H1 (cell line): ENCODE results near the gene IGLON5. TPM values are rescaled to one million over a fixed set of nuclear protein-coding genes. Genes with fewer than 3 reads are reported as not detected.

ENCODE experiments used
- CTCF ChIA-PET: fragments of 300-600 bp; sonication (Branson Sonifier 250); formaldehyde crosslinking; loops from one replicate; lab custom pipeline; 2021; ENCODE audit not compliant: partially characterized antibody; lab: Charles Lee
- POLR2A ChIA-PET: fragments of 300-600 bp; sonication (Branson Sonifier 250); formaldehyde crosslinking; loops from one replicate; lab custom pipeline; 2021; ENCODE audit warnings: inconsistent platforms; ENCODE audit not compliant: partially characterized antibody; lab: Charles Lee
- DNase-seq, 2 experiments: peaks; one replicate each; pipeline versions ENCODE4 v3.0.0 to v3.0.0-alpha.2; 2010 to 2022; ENCODE audit warnings: low spot score in 2 of 2, low read depth in 1 of 2, mixed read lengths in 1 of 2
- FAIRE-seq: peaks from 2 replicates; lab custom pipeline; 2011; peaks lifted over from hg19 to GRCh38; lab: Jason Lieb, UNC
- H2AFZ ChIP-seq: 2 replicates; pipeline ENCODE4 v1.8.1; 2012; ENCODE audit warnings: low read length, inconsistent platforms
- H2AK5ac ChIP-seq: 2 replicates; pipeline ENCODE4 v1.6.1; 2013; ENCODE audit warnings: low read depth, low read length
- H2BK120ac ChIP-seq: replicated peaks from 2 replicates; pipeline ENCODE3; 2013; ENCODE audit warnings: low read depth, low read length, inconsistent platforms
- H2BK12ac ChIP-seq: 2 replicates; pipeline ENCODE4 v1.6.1; 2013; ENCODE audit warnings: low read depth, low read length
- H2BK15ac ChIP-seq: 2 replicates; pipeline ENCODE4 v1.6.1; 2013; ENCODE audit warnings: low read length
- H2BK20ac ChIP-seq: 2 replicates; pipeline ENCODE4 v1.6.1; 2013; ENCODE audit warnings: low read length
- H2BK5ac ChIP-seq: 2 replicates; pipeline ENCODE4 v1.6.1; 2013; ENCODE audit warnings: low read depth, low read length
- H3K14ac ChIP-seq: 2 replicates; pipeline ENCODE4 v1.6.1; 2013; ENCODE audit warnings: inconsistent platforms; ENCODE audit not compliant: insufficient read length
- H3K18ac ChIP-seq: 2 replicates; pipeline ENCODE4 v1.6.1; 2013; ENCODE audit warnings: low read length; ENCODE audit errors: extremely low read depth
- H3K23ac ChIP-seq: 2 replicates; pipeline ENCODE4 v1.6.1; 2013; ENCODE audit warnings: inconsistent platforms; ENCODE audit not compliant: insufficient read length
- H3K23me2 ChIP-seq: 2 replicates; pipeline ENCODE4 v1.6.1; 2013; ENCODE audit warnings: low read depth, low read length
- H3K27ac ChIP-seq: 2 replicates; pipeline ENCODE4 v1.6.1; 2011; ENCODE audit warnings: low read depth, low read length, inconsistent platforms
- H3K27me3 ChIP-seq, 4 experiments: replicated peaks in 1 of 4; 1 replicate in 1 of 4; 2 replicates in 3 of 4; pipeline versions ENCODE4 v1.6.1 to v1.8.1; 2011 to 2013; ENCODE audit warnings: low read length in 3 of 4, mild to moderate bottlenecking in 3 of 4, inconsistent platforms in 2 of 4, mixed read lengths in 2 of 4, moderate library complexity in 1 of 4; ENCODE audit not compliant: control insufficient read depth in 3 of 4, insufficient read depth in 3 of 4; ENCODE audit errors: extremely low read depth in 1 of 4
- H3K36me3 ChIP-seq, 4 experiments: 2 replicates each; pipeline versions ENCODE4 v1.6.1 to v1.8.1; 2011 to 2013; ENCODE audit warnings: mild to moderate bottlenecking in 4 of 4, low read length in 3 of 4, moderate library complexity in 2 of 4, control low read depth in 1 of 4, inconsistent platforms in 1 of 4; ENCODE audit not compliant: insufficient read depth in 4 of 4, control insufficient read depth in 2 of 4
- H3K4ac ChIP-seq: replicated peaks from 2 replicates; pipeline ENCODE3; 2013; ENCODE audit warnings: low read length, low read depth, mixed read lengths, inconsistent platforms; ENCODE audit not compliant: insufficient read length
- H3K4me1 ChIP-seq, 4 experiments: replicated peaks in 1 of 4; 1 replicate in 1 of 4; 2 replicates in 3 of 4; pipeline versions ENCODE4 v1.6.1 to v1.8.1; 2011 to 2013; ENCODE audit warnings: low read length in 3 of 4, inconsistent platforms in 2 of 4, mixed read lengths in 1 of 4; ENCODE audit not compliant: insufficient read depth in 4 of 4, control insufficient read depth in 3 of 4
- H3K4me2 ChIP-seq, 2 experiments: 2 replicates each; pipeline versions ENCODE4 v1.6.1 to v1.8.1; 2011 to 2013; ENCODE audit warnings: low read depth in 2 of 2, low read length in 2 of 2, control low read depth in 1 of 2, inconsistent platforms in 1 of 2, mild to moderate bottlenecking in 1 of 2; ENCODE audit not compliant: insufficient read depth in 1 of 2
- H3K4me3 ChIP-seq, 4 experiments: fragments of 200-600, 300-600 bp in 1 of 4; sonication (generic), shearing (Covaris generic), sonication (Bioruptor Twin) in 1 of 4; 2 replicates each; pipeline versions ENCODE4 v1.5.1 to v1.8.1; 2011 to 2016; ENCODE audit warnings: low read length in 4 of 4, low read depth in 3 of 4, control low read depth in 2 of 4, inconsistent platforms in 2 of 4, mild to moderate bottlenecking in 2 of 4, mixed read lengths in 1 of 4, moderate library complexity in 1 of 4; ENCODE audit not compliant: insufficient read depth in 2 of 4; ENCODE audit errors: extremely low read depth in 1 of 4
- H3K56ac ChIP-seq: replicated peaks from 2 replicates; pipeline ENCODE3; 2013; ENCODE audit warnings: low read depth, mild to moderate bottlenecking, mixed read lengths, low read length, inconsistent platforms; ENCODE audit not compliant: insufficient read length
- H3K79me1 ChIP-seq: 2 replicates; pipeline ENCODE4 v1.6.1; 2013; ENCODE audit warnings: low read depth, low read length, control low read depth
- H3K79me2 ChIP-seq, 2 experiments: 2 replicates each; pipeline versions ENCODE4 v1.6.1 to v1.8.1; 2012 to 2013; ENCODE audit warnings: low read length in 2 of 2, mild to moderate bottlenecking in 2 of 2, inconsistent platforms in 1 of 2; ENCODE audit not compliant: insufficient read depth in 2 of 2, control insufficient read depth in 1 of 2
- H3K9ac ChIP-seq, 4 experiments: replicated peaks in 1 of 4; 1 replicate in 1 of 4; 2 replicates in 3 of 4; pipeline versions ENCODE4 v1.6.1 to v1.8.1; 2011 to 2013; ENCODE audit warnings: low read depth in 3 of 4, low read length in 3 of 4, control low read depth in 2 of 4, mild to moderate bottlenecking in 2 of 4, moderate library complexity in 2 of 4, inconsistent platforms in 1 of 4; ENCODE audit errors: extremely low read depth in 1 of 4
- H3K9me3 ChIP-seq, 2 experiments: 2 replicates each; pipeline versions ENCODE4 v1.6.1 to v1.8.1; 2012 to 2013; ENCODE audit warnings: mild to moderate bottlenecking in 2 of 2, moderate library complexity in 2 of 2, control low read depth in 1 of 2, inconsistent platforms in 1 of 2, low read depth in 1 of 2, low read length in 1 of 2, mixed read lengths in 1 of 2; ENCODE audit not compliant: insufficient read depth in 2 of 2
- H4K20me1 ChIP-seq, 2 experiments: replicated peaks in 1 of 2; 2 replicates each; pipeline versions ENCODE3 to v1.8.1; 2011 to 2013; ENCODE audit warnings: inconsistent platforms in 2 of 2, low read length in 2 of 2, mild to moderate bottlenecking in 1 of 2; ENCODE audit not compliant: insufficient read depth in 2 of 2, control insufficient read depth in 1 of 2
- H4K5ac ChIP-seq: 2 replicates; pipeline ENCODE4 v1.6.1; 2013; ENCODE audit warnings: low read length, low read depth, mixed read lengths, inconsistent platforms; ENCODE audit not compliant: insufficient read length
- H4K8ac ChIP-seq: 2 replicates; pipeline ENCODE4 v1.8.0; 2013; ENCODE audit warnings: mild to moderate bottlenecking, moderate library complexity, low read length, inconsistent platforms; ENCODE audit not compliant: insufficient read depth; ENCODE audit errors: extremely low read depth
- H4K91ac ChIP-seq: replicated peaks from 2 replicates; pipeline ENCODE3; 2013; ENCODE audit warnings: low read length, mixed read lengths, inconsistent platforms; ENCODE audit not compliant: insufficient read length
- ASH2L ChIP-seq: fragments of 200-600, 300-600 bp; sonication (generic); IDR thresholded peaks from one replicate; pipeline ENCODE4 v1.7.1; 2017; ENCODE audit warnings: low read length
- E2F6 ChIP-seq: IDR thresholded peaks from 2 replicates; pipeline ENCODE4 v1.6.1; 2012; ENCODE audit warnings: inconsistent platforms
- NANOG ChIP-seq: IDR thresholded peaks from 2 replicates; pipeline ENCODE4 v1.6.1; 2011; ENCODE audit warnings: low read length, low read depth, mild to moderate bottlenecking, inconsistent platforms; ENCODE audit not compliant: insufficient read depth, poor library complexity, severe bottlenecking
- RBBP5 ChIP-seq: IDR thresholded peaks from 2 replicates; pipeline ENCODE4 v1.7.1; 2012; ENCODE audit warnings: low read depth, mild to moderate bottlenecking, inconsistent platforms, low read length, moderate library complexity, borderline replicate concordance
- WGBS, 2 experiments: shearing (Covaris generic) in 1 of 2; methylation state at CpG; one replicate each; pipeline versions ENCODE4 v1.1.6 to v1.1.7; 2013 to 2015; ENCODE audit warnings: low lambda C conversion rate in 2 of 2, mixed read lengths in 2 of 2, inconsistent platforms in 1 of 2, low coverage in 1 of 2, missing lambda C conversion rate in 1 of 2; ENCODE audit not compliant: insufficient replicate concordance in 2 of 2, insufficient coverage in 1 of 2, insufficient read length in 1 of 2; ENCODE audit errors: extremely low coverage in 1 of 2, missing lambda C conversion rate in 1 of 2; 5-methylcytosine and 5-hydroxymethylcytosine counted together
- polyA plus RNA-seq, 7 experiments: library from polyadenylated mRNA; depleted of rRNA in 3 of 7; stranded (reverse) in 5 of 7; unstranded in 2 of 7; fragments of >200 nt in 5 of 7; fragments of 200-250 nt in 2 of 7; gene quantifications; 1 replicate in 5 of 7; 2 replicates in 1 of 7; 4 replicates in 1 of 7; pipeline versions ENCODE4 v1.2.1 to v1.2.3, GENCODE V29; 2011 to 2013; ENCODE audit warnings: missing spikeins in 2 of 7, mixed read lengths in 2 of 7
- total RNA-seq: library from RNA; stranded (reverse); fragmentation: NEBNext Ultra II Directional; extraction: Animal tissue kit (Norgen Biotek cat#: 25700); gene quantifications from 2 replicates; pipeline ENCODE4 v1.2.1, GENCODE V29; 2021

IGLON5 gene
- total and polyA plus RNA-seq, 2 of the 8 experiments (the other 6 are each of a cell fraction or from before 2014, with no cell fraction given), result 31.8 to 34.6 TPM

GRCh38 chr19:51341976-51342580 lies 30.6 kb downstream of the IGLON5 start, which contains the start of gene VSIG10L:
TSS of gene VSIG10L (minus strand) at chr19:51342139. CDS start at chr19:51342124, 15 bp downstream.
- Histone ChIP-seq H2BK20ac (peak within 1 kb of the TSS; percentile 95; the same call in 1 of the 2 replicates), H3K79me2 (no peaks in the 10 kb centered on the region), H3K23me2 (peaks cover 13% of the 10 kb centered on the region), H2AFZ (no peak within 1 kb of the TSS), H3K4me3 (peak within 1 kb of the TSS in 1 of 4 experiments; percentile 72; a peak in 2 of 8 replicates), H3K9me3 (no peaks in the 10 kb centered on the region), H4K8ac (no peak within 1 kb of the TSS; the same call in 1 of the 2 replicates), H4K5ac (no peak within 1 kb of the TSS), H2BK12ac (peak within 1 kb of the TSS; percentile 94; the same call in 1 of the 2 replicates), H2AK5ac (peak within 1 kb of the TSS; percentile 93; the same call in 1 of the 2 replicates), H3K4me1 (peaks cover 0 to 20% (median 16%) of the 10 kb centered on the region in 4 experiments; a peak in 6 of 7 replicates), H3K18ac (peak within 1 kb of the TSS; percentile 78; the same call in 1 of the 2 replicates), H3K27ac (no peak within 1 kb of the TSS), H3K27me3 (peaks cover 0 to 18% (median 11%) of the 10 kb centered on the region in 4 experiments; a peak in 5 of 7 replicates), H3K14ac (no peak within 1 kb of the TSS), H3K9ac (no peak within 1 kb of the TSS), H3K4ac (no peak within 1 kb of the TSS), H3K56ac (no peak within 1 kb of the TSS), H3K36me3 (no peaks in the 10 kb centered on the region; a peak in 1 of 8 replicates), H3K79me1 (no peaks in the 10 kb centered on the region), H2BK15ac (peak within 1 kb of the TSS; percentile 99; the same call in 1 of the 2 replicates), H4K20me1 (no peaks in the 10 kb centered on the region), H3K4me2 (peak within 1 kb of the TSS; percentile 65 to 83), H3K23ac (no peak within 1 kb of the TSS), H2BK5ac (peak within 1 kb of the TSS; percentile 63; the same call in 1 of the 2 replicates), H4K91ac (peak within 1 kb of the TSS; percentile 80), H2BK120ac (peak within 1 kb of the TSS; percentile 33)
- FAIRE-seq (no peak), DNase-seq (no peak)
- no peak for TF ChIP-seq E2F6
- TF ChIP-seq NANOG, result no peak
- TF ChIP-seq ASH2L, result no peak
- TF ChIP-seq RBBP5, result no peak
- ChIA-PET CTCF (interaction anchor here (0.7 to 4.9 kb wide), 14 partner anchors 12 to 184 kb away, joined by 3 to 42 read pairs (median 4); partner anchors contain the start of gene CLDND2), POLR2A (interaction anchor here (0.8 to 3.9 kb wide), 8 partner anchors 9 to 79 kb away, joined by 3 to 19 read pairs (median 6); partner anchors contain the start of genes C19orf84 and ETFB)
- WGBS, 2 experiments, result 79% methylated on average over 3 of the region's 3 CpGs; no CpG with 5 or more reads in 1 of the 2 experiments
